H1 (cell line): ENCODE data around the gene IFITM10. TPM values are rescaled to one million over a fixed set of nuclear protein-coding genes. Genes with fewer than 3 reads are reported as not detected.

Experiments used
- CTCF ChIA-PET: fragments of 300-600 bp; sonication (Branson Sonifier 250); formaldehyde crosslinking; loops from one replicate; lab custom pipeline; 2021; ENCODE audit not compliant: partially characterized antibody; lab: Charles Lee
- POLR2A ChIA-PET: fragments of 300-600 bp; sonication (Branson Sonifier 250); formaldehyde crosslinking; loops from one replicate; lab custom pipeline; 2021; ENCODE audit warnings: inconsistent platforms; ENCODE audit not compliant: partially characterized antibody; lab: Charles Lee
- DNase-seq, 2 experiments: peaks; one replicate each; pipeline versions ENCODE4 v3.0.0 to v3.0.0-alpha.2; 2010 to 2022; ENCODE audit warnings: low spot score in 2 of 2, low read depth in 1 of 2, mixed read lengths in 1 of 2
- FAIRE-seq: peaks from 2 replicates; lab custom pipeline; 2011; peaks lifted over from hg19 to GRCh38; lab: Jason Lieb, UNC
- H2AFZ ChIP-seq: 2 replicates; pipeline ENCODE4 v1.8.1; 2012; ENCODE audit warnings: low read length, inconsistent platforms
- H2AK5ac ChIP-seq: 2 replicates; pipeline ENCODE4 v1.6.1; 2013; ENCODE audit warnings: low read depth, low read length
- H2BK120ac ChIP-seq: replicated peaks from 2 replicates; pipeline ENCODE3; 2013; ENCODE audit warnings: low read depth, low read length, inconsistent platforms
- H2BK12ac ChIP-seq: 2 replicates; pipeline ENCODE4 v1.6.1; 2013; ENCODE audit warnings: low read depth, low read length
- H2BK15ac ChIP-seq: 2 replicates; pipeline ENCODE4 v1.6.1; 2013; ENCODE audit warnings: low read length
- H2BK20ac ChIP-seq: 2 replicates; pipeline ENCODE4 v1.6.1; 2013; ENCODE audit warnings: low read length
- H2BK5ac ChIP-seq: 2 replicates; pipeline ENCODE4 v1.6.1; 2013; ENCODE audit warnings: low read depth, low read length
- H3K14ac ChIP-seq: 2 replicates; pipeline ENCODE4 v1.6.1; 2013; ENCODE audit warnings: inconsistent platforms; ENCODE audit not compliant: insufficient read length
- H3K18ac ChIP-seq: 2 replicates; pipeline ENCODE4 v1.6.1; 2013; ENCODE audit warnings: low read length; ENCODE audit errors: extremely low read depth
- H3K23ac ChIP-seq: 2 replicates; pipeline ENCODE4 v1.6.1; 2013; ENCODE audit warnings: inconsistent platforms; ENCODE audit not compliant: insufficient read length
- H3K23me2 ChIP-seq: 2 replicates; pipeline ENCODE4 v1.6.1; 2013; ENCODE audit warnings: low read depth, low read length
- H3K27ac ChIP-seq: 2 replicates; pipeline ENCODE4 v1.6.1; 2011; ENCODE audit warnings: low read depth, low read length, inconsistent platforms
- H3K27me3 ChIP-seq, 4 experiments: replicated peaks in 1 of 4; 1 replicate in 1 of 4; 2 replicates in 3 of 4; pipeline versions ENCODE4 v1.6.1 to v1.8.1; 2011 to 2013; ENCODE audit warnings: low read length in 3 of 4, mild to moderate bottlenecking in 3 of 4, inconsistent platforms in 2 of 4, mixed read lengths in 2 of 4, moderate library complexity in 1 of 4; ENCODE audit not compliant: control insufficient read depth in 3 of 4, insufficient read depth in 3 of 4; ENCODE audit errors: extremely low read depth in 1 of 4
- H3K36me3 ChIP-seq, 4 experiments: 2 replicates each; pipeline versions ENCODE4 v1.6.1 to v1.8.1; 2011 to 2013; ENCODE audit warnings: mild to moderate bottlenecking in 4 of 4, low read length in 3 of 4, moderate library complexity in 2 of 4, control low read depth in 1 of 4, inconsistent platforms in 1 of 4; ENCODE audit not compliant: insufficient read depth in 4 of 4, control insufficient read depth in 2 of 4
- H3K4ac ChIP-seq: replicated peaks from 2 replicates; pipeline ENCODE3; 2013; ENCODE audit warnings: low read length, low read depth, mixed read lengths, inconsistent platforms; ENCODE audit not compliant: insufficient read length
- H3K4me1 ChIP-seq, 4 experiments: replicated peaks in 1 of 4; 1 replicate in 1 of 4; 2 replicates in 3 of 4; pipeline versions ENCODE4 v1.6.1 to v1.8.1; 2011 to 2013; ENCODE audit warnings: low read length in 3 of 4, inconsistent platforms in 2 of 4, mixed read lengths in 1 of 4; ENCODE audit not compliant: insufficient read depth in 4 of 4, control insufficient read depth in 3 of 4
- H3K4me2 ChIP-seq, 2 experiments: 2 replicates each; pipeline versions ENCODE4 v1.6.1 to v1.8.1; 2011 to 2013; ENCODE audit warnings: low read depth in 2 of 2, low read length in 2 of 2, control low read depth in 1 of 2, inconsistent platforms in 1 of 2, mild to moderate bottlenecking in 1 of 2; ENCODE audit not compliant: insufficient read depth in 1 of 2
- H3K4me3 ChIP-seq, 4 experiments: fragments of 200-600, 300-600 bp in 1 of 4; sonication (generic), shearing (Covaris generic), sonication (Bioruptor Twin) in 1 of 4; 2 replicates each; pipeline versions ENCODE4 v1.5.1 to v1.8.1; 2011 to 2016; ENCODE audit warnings: low read length in 4 of 4, low read depth in 3 of 4, control low read depth in 2 of 4, inconsistent platforms in 2 of 4, mild to moderate bottlenecking in 2 of 4, mixed read lengths in 1 of 4, moderate library complexity in 1 of 4; ENCODE audit not compliant: insufficient read depth in 2 of 4; ENCODE audit errors: extremely low read depth in 1 of 4
- H3K56ac ChIP-seq: replicated peaks from 2 replicates; pipeline ENCODE3; 2013; ENCODE audit warnings: low read depth, mild to moderate bottlenecking, mixed read lengths, low read length, inconsistent platforms; ENCODE audit not compliant: insufficient read length
- H3K79me1 ChIP-seq: 2 replicates; pipeline ENCODE4 v1.6.1; 2013; ENCODE audit warnings: low read depth, low read length, control low read depth
- H3K79me2 ChIP-seq, 2 experiments: 2 replicates each; pipeline versions ENCODE4 v1.6.1 to v1.8.1; 2012 to 2013; ENCODE audit warnings: low read length in 2 of 2, mild to moderate bottlenecking in 2 of 2, inconsistent platforms in 1 of 2; ENCODE audit not compliant: insufficient read depth in 2 of 2, control insufficient read depth in 1 of 2
- H3K9ac ChIP-seq, 4 experiments: replicated peaks in 1 of 4; 1 replicate in 1 of 4; 2 replicates in 3 of 4; pipeline versions ENCODE4 v1.6.1 to v1.8.1; 2011 to 2013; ENCODE audit warnings: low read depth in 3 of 4, low read length in 3 of 4, control low read depth in 2 of 4, mild to moderate bottlenecking in 2 of 4, moderate library complexity in 2 of 4, inconsistent platforms in 1 of 4; ENCODE audit errors: extremely low read depth in 1 of 4
- H3K9me3 ChIP-seq, 2 experiments: 2 replicates each; pipeline versions ENCODE4 v1.6.1 to v1.8.1; 2012 to 2013; ENCODE audit warnings: mild to moderate bottlenecking in 2 of 2, moderate library complexity in 2 of 2, control low read depth in 1 of 2, inconsistent platforms in 1 of 2, low read depth in 1 of 2, low read length in 1 of 2, mixed read lengths in 1 of 2; ENCODE audit not compliant: insufficient read depth in 2 of 2
- H4K20me1 ChIP-seq, 2 experiments: replicated peaks in 1 of 2; 2 replicates each; pipeline versions ENCODE3 to v1.8.1; 2011 to 2013; ENCODE audit warnings: inconsistent platforms in 2 of 2, low read length in 2 of 2, mild to moderate bottlenecking in 1 of 2; ENCODE audit not compliant: insufficient read depth in 2 of 2, control insufficient read depth in 1 of 2
- H4K5ac ChIP-seq: 2 replicates; pipeline ENCODE4 v1.6.1; 2013; ENCODE audit warnings: low read length, low read depth, mixed read lengths, inconsistent platforms; ENCODE audit not compliant: insufficient read length
- H4K8ac ChIP-seq: 2 replicates; pipeline ENCODE4 v1.8.0; 2013; ENCODE audit warnings: mild to moderate bottlenecking, moderate library complexity, low read length, inconsistent platforms; ENCODE audit not compliant: insufficient read depth; ENCODE audit errors: extremely low read depth
- H4K91ac ChIP-seq: replicated peaks from 2 replicates; pipeline ENCODE3; 2013; ENCODE audit warnings: low read length, mixed read lengths, inconsistent platforms; ENCODE audit not compliant: insufficient read length
- CHD1 ChIP-seq: IDR thresholded peaks from 2 replicates; pipeline ENCODE4 v1.6.1; 2012; ENCODE audit warnings: low read depth, low read length, improper control_type of control experiment
- CTCF ChIP-seq, 3 experiments: IDR thresholded peaks; 1 replicate in 2 of 3; 2 replicates in 1 of 3; pipeline versions ENCODE4 v1.5.1 to v1.6.1; 2011; ENCODE audit warnings: low read length in 3 of 3, mild to moderate bottlenecking in 3 of 3, inconsistent platforms in 2 of 3, low read depth in 1 of 3, moderate library complexity in 1 of 3; ENCODE audit not compliant: insufficient read depth in 1 of 3; ENCODE audit errors: control extremely low read depth in 1 of 3
- EGR1 ChIP-seq: IDR thresholded peaks from 2 replicates; pipeline ENCODE4 v1.6.1; 2011; ENCODE audit warnings: low read depth, low read length, borderline replicate concordance
- WGBS, 2 experiments: shearing (Covaris generic) in 1 of 2; methylation state at CpG; one replicate each; pipeline versions ENCODE4 v1.1.6 to v1.1.7; 2013 to 2015; ENCODE audit warnings: low lambda C conversion rate in 2 of 2, mixed read lengths in 2 of 2, inconsistent platforms in 1 of 2, low coverage in 1 of 2, missing lambda C conversion rate in 1 of 2; ENCODE audit not compliant: insufficient replicate concordance in 2 of 2, insufficient coverage in 1 of 2, insufficient read length in 1 of 2; ENCODE audit errors: extremely low coverage in 1 of 2, missing lambda C conversion rate in 1 of 2; 5-methylcytosine and 5-hydroxymethylcytosine counted together
- polyA plus RNA-seq, 7 experiments: library from polyadenylated mRNA; depleted of rRNA in 3 of 7; stranded (reverse) in 5 of 7; unstranded in 2 of 7; fragments of >200 nt in 5 of 7; fragments of 200-250 nt in 2 of 7; gene quantifications; 1 replicate in 5 of 7; 2 replicates in 1 of 7; 4 replicates in 1 of 7; pipeline versions ENCODE4 v1.2.1 to v1.2.3, GENCODE V29; 2011 to 2013; ENCODE audit warnings: missing spikeins in 2 of 7, mixed read lengths in 2 of 7
- total RNA-seq: library from RNA; stranded (reverse); fragmentation: NEBNext Ultra II Directional; extraction: Animal tissue kit (Norgen Biotek cat#: 25700); gene quantifications from 2 replicates; pipeline ENCODE4 v1.2.1, GENCODE V29; 2021

IFITM10 gene
- total and polyA plus RNA-seq, 2 of the 8 experiments (the other 6 are each of a cell fraction or from before 2014, with no cell fraction given): 0.08 to 0.22 TPM

DNA sequence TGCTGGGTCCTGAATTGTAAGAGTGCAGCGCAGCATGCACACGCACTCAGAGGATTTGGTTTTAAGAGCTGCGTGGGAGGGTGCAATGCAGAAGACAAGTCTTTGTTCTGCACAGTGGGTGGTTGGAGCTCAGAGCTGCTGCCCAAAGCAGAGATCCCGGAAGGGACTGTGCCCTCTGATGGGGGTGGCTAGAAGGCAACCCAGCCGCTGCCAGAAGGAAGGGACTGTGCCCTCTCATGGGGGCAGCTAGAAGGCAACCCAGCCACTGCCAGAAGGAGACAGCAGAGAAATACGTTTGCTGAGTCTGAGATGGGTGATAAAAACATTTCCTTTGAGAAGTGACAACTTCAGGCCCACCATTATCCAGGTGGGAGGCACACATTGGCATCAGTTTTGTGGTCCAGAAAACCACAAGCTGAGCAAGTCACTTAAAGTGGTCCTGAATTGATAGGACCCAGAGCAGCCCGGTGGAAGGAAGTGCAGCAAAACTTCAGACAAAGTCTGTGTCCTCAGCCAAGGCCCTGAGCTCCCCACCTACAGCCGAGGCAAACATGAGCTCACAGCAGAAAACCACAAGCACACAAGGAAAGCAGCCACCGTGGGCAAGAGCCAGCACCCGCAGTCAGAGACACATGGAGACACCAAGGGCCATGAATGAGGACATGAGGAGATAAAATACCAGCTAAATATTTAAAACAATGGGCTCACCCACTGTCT lies 49.1 kb downstream of the IFITM10 start:
- Histone ChIP-seq H3K18ac (no peak overlapping the region), H3K4me1 (peaks cover 0 to 5% (median 3%) of the 10 kb centered on the region in 4 experiments; a peak in 2 of 7 replicates), H3K4me2 (no peak overlapping the region), H3K4me3 (no peak overlapping the region), H2AK5ac (no peak overlapping the region), H4K8ac (0 out of 2 replicates have a peak overlapping the region, but pooled peaks have one; percentile 3), H2BK12ac (0 out of 2 replicates have a peak overlapping the region, but pooled peaks have one; percentile 27), H2BK20ac (no peak overlapping the region), H3K4ac (no peak overlapping the region), H4K5ac (no peak overlapping the region), H3K27me3 (no peaks in the 10 kb centered on the region), H3K27ac (no peak overlapping the region), H3K56ac (no peak overlapping the region), H3K23me2 (no peaks in the 10 kb centered on the region), H2BK120ac (no peak overlapping the region), H3K9me3 (no peaks in the 10 kb centered on the region), H3K23ac (no peak overlapping the region), H3K14ac (no peak overlapping the region), H2AFZ (no peak overlapping the region), H3K79me2 (no peaks in the 10 kb centered on the region), H2BK5ac (no peak overlapping the region), H4K20me1 (no peaks in the 10 kb centered on the region), H2BK15ac (no peak overlapping the region), H4K91ac (no peak overlapping the region), H3K9ac (no peak overlapping the region; a peak in 1 of 7 replicates), H3K36me3 (no peaks in the 10 kb centered on the region), H3K79me1 (no peaks in the 10 kb centered on the region)
- no peak for DNase-seq
- 76% methylated on average over 10 of the region's 10 CpGs; no CpG with 5 or more reads in 1 of the 2 experiments for WGBS, 2 experiments
- FAIRE-seq: no peak
- CTCF ChIA-PET: interaction anchor here (0.6 to 2.1 kb wide), 16 partner anchors 7 to 464 kb away, joined by 3 to 13 read pairs (median 4); partner anchors contain the start of genes KRTAP5-5 and SYT8
- POLR2A ChIA-PET: no interaction called here
- TF ChIP-seq CHD1: no peak
- TF ChIP-seq EGR1: peak; percentile 47; the same call in 1 of the 2 replicates
- peak in 2 of 3 experiments; percentile 8 to 17; a peak in 1 of 4 replicates for TF ChIP-seq CTCF (IDR thresholded peaks at IDR 0.05; ENCODE audit: control extremely low read depth in 1 of 3, insufficient read depth in 1 of 3, low read depth in 1 of 3, low read length in 3 of 3)
